Nephron progenitor cell (in vitro differentiated cells): ENCODE measurements around the gene DFFA.
A peak's percentile ranks its signal among the peaks of the same experiment; 100 is the strongest.
"Not testable (repeated sequence)": the region's sequence is repeated elsewhere in the genome, so short reads cannot be mapped to it uniquely, and the experiment has no call there.

ENCODE experiments used
- DNase-seq: peaks from one replicate; pipeline ENCODE4 v3.0.0; 2021
- H3K27ac Mint-ChIP-seq: 2 replicates; pipeline ENCODE4 v1.8.0; 2021; ENCODE audit warnings: mild to moderate bottlenecking, moderate library complexity, mixed read lengths
- H3K27me3 Mint-ChIP-seq: 2 replicates; pipeline ENCODE4 v1.8.0; 2021; ENCODE audit warnings: mild to moderate bottlenecking, low read depth, mixed read lengths; ENCODE audit not compliant: poor library complexity
- H3K36me3 Mint-ChIP-seq: 2 replicates; pipeline ENCODE4 v1.8.0; 2021; ENCODE audit warnings: low read depth, mixed read lengths
- H3K4me1 Mint-ChIP-seq: 2 replicates; pipeline ENCODE4 v1.8.0; 2021; ENCODE audit warnings: mixed read lengths
- H3K4me3 Mint-ChIP-seq: 2 replicates; pipeline ENCODE4 v1.8.0; 2021; ENCODE audit warnings: mild to moderate bottlenecking, moderate library complexity, mixed read lengths
- H3K9me3 Mint-ChIP-seq: 2 replicates; pipeline ENCODE4 v1.8.0; 2021; ENCODE audit warnings: mild to moderate bottlenecking, moderate library complexity, mixed read lengths
- CTCF ChIP-seq: fragments of 200-600 bp; sonication (generic); IDR thresholded peaks from 2 replicates; pipeline ENCODE4 v1.5.0; 2021; ENCODE audit warnings: antibody characterized with exemption

DFFA gene

GRCh38 chr1:10507111-10507879 is 35.0 kb upstream of the DFFA start:
- peak; percentile 95 for TF ChIP-seq CTCF
- Mint-ChIP-seq H3K9me3 (no peaks in the 10 kb centered on the region), H3K27ac (no peak overlapping the region), H3K4me3 (no peak overlapping the region), H3K27me3 (peaks cover 15% of the 10 kb centered on the region), H3K4me1 (peaks cover 70% of the 10 kb centered on the region), H3K36me3 (no peaks in the 10 kb centered on the region)
- DNase-seq, result peak; percentile 65

- no peak overlapping the region for H3K27ac Mint-ChIP-seq
- H3K4me3 Mint-ChIP-seq, result no peak overlapping the region
- H3K4me1 Mint-ChIP-seq, result peaks cover 64% of the 10 kb centered on the region
These were observed 34.3 kb upstream of the DFFA start for GRCh38 chr1:10506677-10507047.

GRCh38 chr1:10506046-10506676 is 33.8 kb upstream of the DFFA start:
- not testable (repeated sequence) for H3K9me3 Mint-ChIP-seq, H3K27ac Mint-ChIP-seq, DNase-seq, H3K4me3 Mint-ChIP-seq, H3K36me3 Mint-ChIP-seq
- peaks cover 59% of the 10 kb centered on the region for H3K4me1 Mint-ChIP-seq
- H3K27me3 Mint-ChIP-seq, result peaks cover 22% of the 10 kb centered on the region

More at GRCh38 chr1:10506677-10507047, 34.3 kb upstream of the DFFA start:
- Mint-ChIP-seq H3K27me3 (peaks cover 22% of the 10 kb centered on the region), H3K9me3 (no peaks in the 10 kb centered on the region), H3K36me3 (no peaks in the 10 kb centered on the region)
- no peak for TF ChIP-seq CTCF
- no peak for DNase-seq

GRCh38 chr1:10504249-10504648 is 31.9 kb upstream of the DFFA start:
- no peak overlapping the region for H3K4me3 Mint-ChIP-seq
- DNase-seq, result peak; percentile 74
- H3K27me3 Mint-ChIP-seq, result peaks cover 22% of the 10 kb centered on the region
- peak overlapping the region; percentile 23 for H3K27ac Mint-ChIP-seq
- no peaks in the 10 kb centered on the region for H3K36me3 Mint-ChIP-seq
- H3K4me1 Mint-ChIP-seq, result peaks cover 40% of the 10 kb centered on the region
- H3K9me3 Mint-ChIP-seq, result no peaks in the 10 kb centered on the region
- no peak for TF ChIP-seq CTCF

- H3K4me1 Mint-ChIP-seq, result peaks cover 32% of the 10 kb centered on the region
- no peaks in the 10 kb centered on the region for H3K36me3 Mint-ChIP-seq
- no peak for DNase-seq
- peaks cover 15% of the 10 kb centered on the region for H3K27me3 Mint-ChIP-seq
- H3K27ac Mint-ChIP-seq, result no peak overlapping the region
- TF ChIP-seq CTCF, result no peak
- H3K9me3 Mint-ChIP-seq, result no peaks in the 10 kb centered on the region
- H3K4me3 Mint-ChIP-seq, result no peak overlapping the region
These were observed 29.9 kb upstream of the DFFA start for GRCh38 chr1:10502206-10502605.

GRCh38 chr1:10498231-10498630 is 25.9 kb upstream of the DFFA start:
- no peaks in the 10 kb centered on the region for H3K36me3 Mint-ChIP-seq
- H3K4me3 Mint-ChIP-seq, result no peak overlapping the region
- H3K27me3 Mint-ChIP-seq, result peaks cover 12% of the 10 kb centered on the region
- DNase-seq, result no peak
- H3K27ac Mint-ChIP-seq, result no peak overlapping the region
- no peaks in the 10 kb centered on the region for H3K9me3 Mint-ChIP-seq
- TF ChIP-seq CTCF, result no peak
- H3K4me1 Mint-ChIP-seq, result peaks cover 39% of the 10 kb centered on the region
